ENCODE measurements around the gene CACNA1C.

CACNA1C gene

GRCh38 chr12:2617365-2617764, 564.6 kb downstream of the CACNA1C start:
- DNase-seq = no peak

- no peak for DNase-seq
These were observed 565.7 kb downstream of the CACNA1C start for GRCh38 chr12:2618291-2618995.

GRCh38 chr12:2619136-2619535, 566.3 kb downstream of the CACNA1C start:
- no peak for DNase-seq

- no peak for DNase-seq
These were observed 569.7 kb downstream of the CACNA1C start for GRCh38 chr12:2622460-2622859.

- DNase-seq = no peak
These were observed 570.7 kb downstream of the CACNA1C start for GRCh38 chr12:2623472-2623871.

- peak; percentile 63 for DNase-seq
These were observed 571.9 kb downstream of the CACNA1C start for GRCh38 chr12:2624543-2625288.

GRCh38 chr12:2625289-2625612, 572.5 kb downstream of the CACNA1C start:
- no peak for DNase-seq

GRCh38 chr12:2627076-2627834, 574.5 kb downstream of the CACNA1C start:
- DNase-seq = no peak

GRCh38 chr12:2627835-2628191, 575.0 kb downstream of the CACNA1C start:
- DNase-seq = no peak

- no peak for DNase-seq
These were observed 575.6 kb downstream of the CACNA1C start for GRCh38 chr12:2628401-2628800.

- no peak for DNase-seq
These were observed 576.3 kb downstream of the CACNA1C start for GRCh38 chr12:2629051-2629450.

GRCh38 chr12:2631653-2632350, 579.0 kb downstream of the CACNA1C start:
- DNase-seq = no peak

- no peak for DNase-seq
These were observed 580.5 kb downstream of the CACNA1C start for GRCh38 chr12:2633176-2633824.

GRCh38 chr12:2633825-2634200, 581.0 kb downstream of the CACNA1C start:
- no peak for DNase-seq

GRCh38 chr12:2634471-2634870, 581.7 kb downstream of the CACNA1C start:
- DNase-seq = no peak

GRCh38 chr12:2636741-2637340, 584.1 kb downstream of the CACNA1C start:
- no peak for DNase-seq

- no peak for DNase-seq
These were observed 584.6 kb downstream of the CACNA1C start for GRCh38 chr12:2637371-2637770.

- DNase-seq = no peak
These were observed 585.7 kb downstream of the CACNA1C start for GRCh38 chr12:2638273-2639019.

- no peak for DNase-seq
These were observed 586.2 kb downstream of the CACNA1C start for GRCh38 chr12:2639020-2639298.

GRCh38 chr12:2640281-2640680, 587.5 kb downstream of the CACNA1C start:
- no peak for DNase-seq

GRCh38 chr12:2640709-2641108, 587.9 kb downstream of the CACNA1C start:
- peak; percentile 48 for DNase-seq

- DNase-seq = peak; percentile 35
These were observed 588.4 kb downstream of the CACNA1C start for GRCh38 chr12:2641207-2641606.

Measured in stimulated activated CD8-positive, alpha-beta memory T cell treated with anti-CD3 and anti-CD28 coated beads, Interleukin-4, amount 100 ng/mL, for 48 hours (primary cell).